Aorta (tissue), 5 donors: ENCODE results near the gene NID1. TPM values are rescaled to one million over a fixed set of nuclear protein-coding genes. Genes with fewer than 3 reads are reported as not detected.

ENCODE experiments used
- ATAC-seq: fragments of 200-7000 bp; cut with Tn5 transposase; one replicate; pipeline ENCODE4 v1.9.1; 2022; ENCODE audit warnings: moderate library complexity; ENCODE audit not compliant: low FRiP score
- DNase-seq, 2 donors: peaks; one replicate each; pipeline ENCODE4 v3.0.0-alpha.2; 2020
- H3K27ac ChIP-seq, 2 donors: one replicate each; pipeline ENCODE4 v1.5.1; 2013; ENCODE audit warnings: low read length in 2 of 2, mild to moderate bottlenecking in 2 of 2, moderate library complexity in 2 of 2, control low read depth in 1 of 2, inconsistent platforms in 1 of 2, low read depth in 1 of 2
- H3K27me3 ChIP-seq, 2 donors: one replicate each; pipeline ENCODE4 v1.6.1; 2013; ENCODE audit warnings: control low read depth in 1 of 2, low read length in 1 of 2, mild to moderate bottlenecking in 1 of 2, moderate library complexity in 1 of 2; ENCODE audit not compliant: insufficient read depth in 2 of 2, control insufficient read depth in 1 of 2
- H3K36me3 ChIP-seq, 2 donors: one replicate each; pipeline ENCODE4 v1.6.1; 2013; ENCODE audit warnings: control low read depth in 1 of 2, low read length in 1 of 2, mild to moderate bottlenecking in 1 of 2; ENCODE audit not compliant: insufficient read depth in 2 of 2, control insufficient read depth in 1 of 2
- H3K4me1 ChIP-seq, 2 donors: one replicate each; pipeline ENCODE4 v1.6.1; 2013; ENCODE audit warnings: low read length in 2 of 2, control low read depth in 1 of 2, mild to moderate bottlenecking in 1 of 2, moderate library complexity in 1 of 2; ENCODE audit not compliant: insufficient read depth in 2 of 2, control insufficient read depth in 1 of 2
- H3K4me3 ChIP-seq, 2 donors: one replicate each; pipeline ENCODE4 v1.5.1; 2013; ENCODE audit warnings: low read length in 2 of 2, control low read depth in 1 of 2, mild to moderate bottlenecking in 1 of 2
- H3K9me3 ChIP-seq: one replicate; pipeline ENCODE4 v1.6.1; 2013; ENCODE audit warnings: mild to moderate bottlenecking, low read length; ENCODE audit not compliant: control insufficient read depth
- WGBS, 2 donors: extraction: QIAGEN DNeasy Blood & Tissue Kit; methylation state at CpG; one replicate each; pipeline ENCODE4 v1.1.7; 2013; 5-methylcytosine and 5-hydroxymethylcytosine counted together
- intact Hi-C, 2 donors: fragments of 100-400 bp; cut with DNase I; formaldehyde crosslinking; loops; one replicate each; pipeline versions ENCODE4 v1.14.2 to v1.15.0; 2022
- polyA plus RNA-seq, 2 donors: library from polyadenylated mRNA; stranded (reverse); fragments of 200-250 nt; gene quantifications; one replicate each; pipeline ENCODE4 v1.2.3, GENCODE V29; 2013
- total RNA-seq, 2 donors: library from RNA; stranded (reverse); fragmentation: NEBNext Ultra II Directional; extraction: Animal tissue kit (Norgen Biotek cat#: 25700); gene quantifications; one replicate each; pipeline ENCODE4 v1.2.1, GENCODE V29; 2021
- donor health status: healthy with polysubstance abuse.
- donor health status: Bipolar disorder and iron deficiency.
- donor health status: DM: no; HTN: no; CAD: no.
- donor health status: DM: no; HTN: no; CAD: no.
- donor health status: DM: yes; HTN: yes; CAD: no.

The NID1 gene
- total and polyA plus RNA-seq, 4 donors: 11.0 to 69.5 (median 60.4) TPM

DNA sequence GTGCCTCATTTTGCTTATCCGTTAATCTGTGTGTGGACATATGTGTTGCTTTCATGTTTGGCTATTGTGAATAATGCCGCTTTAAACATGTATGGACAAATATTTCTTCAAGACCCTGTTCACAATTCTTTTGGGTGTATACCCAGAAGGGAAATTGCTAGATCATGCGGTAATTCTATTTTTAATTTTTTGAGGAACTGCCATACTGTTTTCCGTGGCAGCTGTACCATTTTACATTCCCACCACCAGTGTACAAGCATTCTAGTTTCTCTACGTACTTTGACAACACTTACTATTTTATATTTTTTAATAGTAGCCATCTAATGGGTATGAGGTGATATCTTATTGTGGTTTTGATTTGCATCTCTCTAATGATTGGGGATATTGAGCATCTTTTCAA is 7.1 kb upstream of the NID1 start:
- no peaks in the 10 kb centered on the region for H3K4me1 ChIP-seq
- ATAC-seq: no peak
- 73 to 74% methylated on average over 5 of the region's 5 CpGs for WGBS, 2 donors

DNA sequence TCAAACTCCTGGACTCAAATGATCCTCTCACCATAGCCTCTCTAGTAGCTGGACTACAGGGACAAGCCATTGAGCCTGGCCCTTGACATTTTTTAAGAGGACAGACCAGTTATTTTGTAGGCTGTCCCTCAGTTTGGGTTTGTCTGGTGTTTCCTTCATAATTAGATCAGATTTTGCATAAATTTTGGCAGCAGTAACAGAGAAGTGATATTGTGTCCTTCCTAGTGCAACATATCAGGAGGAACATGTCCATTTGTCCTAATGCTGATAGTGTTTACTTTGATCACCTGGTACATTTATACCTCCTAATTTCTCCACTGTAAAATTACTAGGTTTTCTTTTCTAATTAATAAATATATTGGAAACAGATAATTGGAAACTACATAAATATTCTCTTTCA is 5.9 kb upstream of the NID1 start:
- Histone ChIP-seq H3K27me3 (no peaks in the 10 kb centered on the region), H3K4me1 (no peaks in the 10 kb centered on the region), H3K36me3 (no peaks in the 10 kb centered on the region), H3K9me3 (peaks cover 2% of the 10 kb centered on the region), H3K27ac (no peak overlapping the region), H3K4me3 (no peak overlapping the region)
- no peak for DNase-seq
- no peak for ATAC-seq
- intact Hi-C loops: no loop called here

More for the DNA sequence above, 7.1 kb upstream of the NID1 start:
- Histone ChIP-seq H3K27ac (no peak overlapping the region), H3K27me3 (no peaks in the 10 kb centered on the region), H3K9me3 (peaks cover 2% of the 10 kb centered on the region), H3K4me3 (no peak overlapping the region), H3K36me3 (no peaks in the 10 kb centered on the region)
- intact Hi-C loops: no loop called here
- DNase-seq: no peak

- intact Hi-C loops: loop anchor here in 1 of 2 donors (10.0 kb wide), 1 partner anchor 565 kb away; the partner anchor contains the start of gene B3GALNT2
- no peaks in the 10 kb centered on the region for H3K4me1 ChIP-seq
- no peak overlapping the region for H3K27ac ChIP-seq
- WGBS, 2 donors: 85 to 87% methylated on average over 5 of the region's 5 CpGs
- H3K27me3 ChIP-seq: no peaks in the 10 kb centered on the region
- DNase-seq (no peak), ATAC-seq (no peak)
- peaks cover 2% of the 10 kb centered on the region for H3K9me3 ChIP-seq
- no peak overlapping the region for H3K4me3 ChIP-seq
- no peaks in the 10 kb centered on the region for H3K36me3 ChIP-seq
These were observed 4.9 kb upstream of the NID1 start for GRCh38 chr1:236069796-236070195.

DNA sequence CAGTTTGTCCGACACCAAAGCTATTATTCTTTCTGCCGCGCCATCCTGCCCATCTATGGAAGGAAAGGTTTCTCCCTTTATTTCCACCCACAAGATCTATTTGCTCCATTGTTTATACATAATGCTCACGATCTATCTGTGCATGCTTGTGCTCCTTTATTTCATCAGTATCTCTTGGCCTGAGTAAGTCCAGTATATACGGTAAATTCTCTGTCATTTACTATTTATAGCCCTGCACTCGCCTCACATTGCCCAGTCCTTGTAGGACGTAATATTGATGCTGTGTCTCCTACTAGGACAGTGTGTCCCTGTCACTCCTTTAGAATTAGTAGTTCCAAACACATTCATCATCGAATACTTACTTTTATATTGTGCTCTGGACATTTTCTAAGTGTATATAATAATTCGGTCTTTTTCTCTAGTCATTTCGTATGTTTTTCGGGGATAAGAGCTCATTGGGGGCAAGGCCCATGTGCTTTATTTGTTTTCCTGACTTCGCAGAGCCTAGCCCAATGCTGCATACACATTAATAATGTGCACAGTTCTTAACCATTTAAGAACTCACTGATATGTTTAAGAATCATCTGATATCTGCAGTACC is 3.1 kb upstream of the NID1 start:
- DNase-seq: no peak

DNA sequence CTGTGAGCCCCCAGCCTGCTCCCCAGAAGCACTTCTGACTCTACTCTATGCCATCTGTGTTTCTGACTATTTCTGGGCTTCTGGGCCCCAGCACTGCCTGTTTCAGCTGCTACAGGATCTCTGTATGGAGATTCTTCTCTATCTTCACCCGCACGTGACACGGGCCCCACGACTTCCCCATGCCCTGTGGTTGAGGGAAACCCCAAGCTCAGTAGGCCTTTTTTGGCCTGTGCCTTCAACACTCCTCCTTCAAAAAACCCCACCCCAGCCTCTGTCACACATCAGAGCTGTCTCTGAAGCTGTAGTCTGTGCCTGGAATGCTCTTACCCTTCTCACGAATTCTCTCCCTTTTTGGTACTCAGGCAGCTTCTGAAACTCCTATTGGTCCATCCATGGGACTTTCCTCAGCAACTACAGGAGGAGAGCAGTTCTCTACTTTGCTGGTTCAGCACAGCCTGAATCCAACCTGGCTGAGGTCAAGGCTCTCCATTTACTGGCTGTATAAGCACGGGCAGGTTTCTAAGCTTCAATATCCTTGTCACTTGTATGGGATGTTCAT is 2.0 kb upstream of the NID1 start:
- no peak overlapping the region for H3K4me3 ChIP-seq

More for the DNA sequence above, 3.1 kb upstream of the NID1 start:
- H3K4me3 ChIP-seq: no peak overlapping the region
- no peaks in the 10 kb centered on the region for H3K36me3 ChIP-seq
- intact Hi-C loops: loop anchor here in 1 of 2 donors (10.0 kb wide), 1 partner anchor 563 kb away; the partner anchor contains the start of gene B3GALNT2
- no peaks in the 10 kb centered on the region for H3K4me1 ChIP-seq
- H3K27ac ChIP-seq: no peak overlapping the region
- no peaks in the 10 kb centered on the region for H3K27me3 ChIP-seq
- 18 to 21% methylated on average over 12 of the region's 12 CpGs for WGBS, 2 donors
- H3K9me3 ChIP-seq: peaks cover 2% of the 10 kb centered on the region
- ATAC-seq: peak; percentile 36

GRCh38 chr1:236066054-236066453 is 1.2 kb upstream of the NID1 start:
- H3K9me3 ChIP-seq: peaks cover 2% of the 10 kb centered on the region
- no peaks in the 10 kb centered on the region for H3K36me3 ChIP-seq
- DNase-seq (no peak), ATAC-seq (no peak)
- H3K27me3 ChIP-seq: no peaks in the 10 kb centered on the region
- WGBS, 2 donors: 84% methylated on average over 6 of the region's 6 CpGs
- no peaks in the 10 kb centered on the region for H3K4me1 ChIP-seq
- no peak overlapping the region for H3K4me3 ChIP-seq
- H3K27ac ChIP-seq: no peak overlapping the region
- intact Hi-C loops: loop anchor here in 1 of 2 donors (10.0 kb wide), 1 partner anchor 561 kb away; the partner anchor contains the start of gene B3GALNT2

More for the DNA sequence above, 2.0 kb upstream of the NID1 start:
- no peaks in the 10 kb centered on the region for H3K27me3 ChIP-seq
- no peaks in the 10 kb centered on the region for H3K4me1 ChIP-seq
- H3K27ac ChIP-seq: peak overlapping the region in 1 of 2 donors; percentile 17
- no peaks in the 10 kb centered on the region for H3K36me3 ChIP-seq
- ATAC-seq: no peak
- 77 to 82% methylated on average over 6 of the region's 6 CpGs for WGBS, 2 donors
- H3K9me3 ChIP-seq: peaks cover 2% of the 10 kb centered on the region
- intact Hi-C loops: loop anchor here in 1 of 2 donors (10.0 kb wide), 1 partner anchor 562 kb away; the partner anchor contains the start of gene B3GALNT2
- DNase-seq: peak in 1 of 2 donors; percentile 86

GRCh38 chr1:236065509-236066005 is 667 bp upstream of the NID1 start:
- 31 to 36% methylated on average over 17 of the region's 17 CpGs for WGBS, 2 donors
- peaks cover under 1% of the 10 kb centered on the region for H3K9me3 ChIP-seq
- intact Hi-C loops: loop anchor here in 1 of 2 donors (10.0 kb wide), 1 partner anchor 561 kb away; the partner anchor contains the start of gene B3GALNT2

GRCh38 chr1:236063919-236064673 is 794 bp downstream of the NID1 start:
- peak overlapping the region; percentile 33 to 70 for H3K4me3 ChIP-seq
- intact Hi-C loops: loop anchor here in 1 of 2 donors (10.0 kb wide), 1 partner anchor 559 kb away; the partner anchor contains the start of gene B3GALNT2
- WGBS, 2 donors: 1% methylated on average over 47 to 55 of the region's 55 CpGs
- peak overlapping the region; percentile 23 to 49 for H3K27ac ChIP-seq
- DNase-seq: peak; percentile 72 to 85
- peak; percentile 58 for ATAC-seq
- no peaks in the 10 kb centered on the region for H3K9me3 ChIP-seq
- H3K4me1 ChIP-seq: no peaks in the 10 kb centered on the region
- H3K36me3 ChIP-seq: no peaks in the 10 kb centered on the region
- no peaks in the 10 kb centered on the region for H3K27me3 ChIP-seq

More at GRCh38 chr1:236065509-236066005, 667 bp upstream of the NID1 start:
- ATAC-seq: peak; percentile 6
- no peaks in the 10 kb centered on the region for H3K4me1 ChIP-seq
- H3K4me3 ChIP-seq: peak overlapping the region; percentile 5 to 70
- H3K27me3 ChIP-seq: no peaks in the 10 kb centered on the region
- DNase-seq: no peak
- H3K27ac ChIP-seq: peak overlapping the region in 1 of 2 donors; percentile 22
- no peaks in the 10 kb centered on the region for H3K36me3 ChIP-seq
